GM13976 (cell line): ENCODE measurements around the gene ARHGDIA.

Source experiments
- DNase-seq: peaks from one replicate; pipeline ENCODE4 v3.0.0; 2012; ENCODE audit warnings: low spot score
- in situ Hi-C: fragments of 300-500 bp; cut with MboI; formaldehyde crosslinking; loops from one replicate; pipeline ENCODE4 v1.12.0; 2022; ENCODE audit warnings: low sequenced_read_pairs, mixed read lengths, inconsistent platforms; ENCODE audit not compliant: unreplicated experiment
- TF ChIP-seq, protein P1 (sequence below): IDR thresholded peaks from 2 replicates; pipeline ENCODE4 v1.5.1; 2012; ENCODE audit warnings: borderline replicate concordance, mild to moderate bottlenecking; ENCODE audit not compliant: insufficient read depth; ENCODE audit errors: extremely low read depth, missing control alignments, control extremely low read depth

ARHGDIA gene

DNA sequence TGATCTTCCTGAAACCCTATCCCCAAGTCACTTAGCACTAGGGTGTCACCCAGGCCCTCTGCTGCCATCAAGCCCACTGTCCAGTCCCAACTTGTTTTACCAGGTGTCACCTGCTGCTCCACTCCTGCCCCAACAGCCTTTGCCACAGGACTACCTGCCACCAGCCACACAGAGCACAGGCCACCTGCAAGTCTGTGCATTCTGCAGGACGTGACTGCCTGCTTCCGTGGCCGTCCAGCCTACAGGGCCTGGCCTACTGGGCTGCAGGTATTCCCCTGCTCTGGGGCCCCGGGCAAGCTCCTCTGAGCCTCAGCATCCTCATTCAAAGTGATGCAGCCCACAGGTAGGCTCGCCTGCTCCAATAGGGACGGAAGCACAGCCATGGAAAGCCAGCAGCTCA lies 41.3 kb downstream of the ARHGDIA start:
- DNase-seq: no peak
- in situ Hi-C loops: no loop called here
- TF ChIP-seq, protein P1, sequence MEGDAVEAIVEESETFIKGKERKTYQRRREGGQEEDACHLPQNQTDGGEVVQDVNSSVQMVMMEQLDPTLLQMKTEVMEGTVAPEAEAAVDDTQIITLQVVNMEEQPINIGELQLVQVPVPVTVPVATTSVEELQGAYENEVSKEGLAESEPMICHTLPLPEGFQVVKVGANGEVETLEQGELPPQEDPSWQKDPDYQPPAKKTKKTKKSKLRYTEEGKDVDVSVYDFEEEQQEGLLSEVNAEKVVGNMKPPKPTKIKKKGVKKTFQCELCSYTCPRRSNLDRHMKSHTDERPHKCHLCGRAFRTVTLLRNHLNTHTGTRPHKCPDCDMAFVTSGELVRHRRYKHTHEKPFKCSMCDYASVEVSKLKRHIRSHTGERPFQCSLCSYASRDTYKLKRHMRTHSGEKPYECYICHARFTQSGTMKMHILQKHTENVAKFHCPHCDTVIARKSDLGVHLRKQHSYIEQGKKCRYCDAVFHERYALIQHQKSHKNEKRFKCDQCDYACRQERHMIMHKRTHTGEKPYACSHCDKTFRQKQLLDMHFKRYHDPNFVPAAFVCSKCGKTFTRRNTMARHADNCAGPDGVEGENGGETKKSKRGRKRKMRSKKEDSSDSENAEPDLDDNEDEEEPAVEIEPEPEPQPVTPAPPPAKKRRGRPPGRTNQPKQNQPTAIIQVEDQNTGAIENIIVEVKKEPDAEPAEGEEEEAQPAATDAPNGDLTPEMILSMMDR: no peak

DNA sequence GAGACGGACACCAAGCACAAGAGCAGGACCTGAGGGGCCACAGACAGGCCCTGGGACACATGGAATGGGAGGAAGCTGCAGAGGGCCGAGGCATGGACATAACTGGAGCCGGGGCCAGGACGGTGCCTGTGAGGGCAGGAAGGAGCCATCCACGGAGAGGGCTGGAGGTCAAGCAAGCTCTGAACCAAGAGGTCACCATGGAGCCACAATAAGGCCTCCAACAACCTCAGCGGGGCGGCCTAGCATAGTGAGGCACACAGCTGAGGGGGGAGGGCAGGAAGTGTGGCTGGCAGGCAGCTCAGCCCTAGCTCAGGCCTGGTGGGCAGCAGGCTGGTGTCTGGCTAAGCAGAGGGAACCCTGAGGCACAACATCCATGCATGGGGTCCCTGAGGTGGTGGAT lies 42.5 kb downstream of the ARHGDIA start:
- TF ChIP-seq, protein P1: no peak
- no peak for DNase-seq
- in situ Hi-C loops: no loop called here

DNA sequence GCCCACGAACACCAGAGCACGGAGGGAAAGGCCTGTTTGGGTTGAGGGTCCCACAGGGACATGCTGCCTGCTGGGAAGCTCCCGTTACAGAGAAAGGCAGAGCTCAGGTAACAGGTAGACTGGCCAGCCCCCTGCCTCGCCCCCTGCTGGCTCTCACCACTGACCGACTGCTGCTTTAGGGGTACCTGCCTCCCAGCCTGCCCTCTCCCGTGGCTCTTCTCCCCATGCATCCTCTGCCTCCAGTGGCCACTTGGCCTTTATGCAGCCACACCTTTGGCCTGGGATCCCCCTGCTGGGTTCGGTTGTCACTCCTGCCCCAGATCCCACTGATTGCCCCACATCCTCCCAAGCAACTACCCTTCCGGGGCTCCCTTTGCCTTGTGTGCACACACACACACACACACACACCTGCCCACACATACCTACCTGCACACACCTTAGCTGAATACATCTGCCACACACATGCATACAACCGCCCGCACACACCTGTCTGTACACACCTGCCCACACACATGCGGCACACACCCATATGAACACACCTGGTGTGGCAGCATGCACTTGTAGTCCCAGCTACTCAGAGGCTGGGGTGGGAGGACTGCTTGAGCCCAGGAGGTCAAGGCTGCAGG lies 45.2 kb downstream of the ARHGDIA start:
- no peak for DNase-seq
- TF ChIP-seq, protein P1: no peak
- in situ Hi-C loops: no loop called here

DNA sequence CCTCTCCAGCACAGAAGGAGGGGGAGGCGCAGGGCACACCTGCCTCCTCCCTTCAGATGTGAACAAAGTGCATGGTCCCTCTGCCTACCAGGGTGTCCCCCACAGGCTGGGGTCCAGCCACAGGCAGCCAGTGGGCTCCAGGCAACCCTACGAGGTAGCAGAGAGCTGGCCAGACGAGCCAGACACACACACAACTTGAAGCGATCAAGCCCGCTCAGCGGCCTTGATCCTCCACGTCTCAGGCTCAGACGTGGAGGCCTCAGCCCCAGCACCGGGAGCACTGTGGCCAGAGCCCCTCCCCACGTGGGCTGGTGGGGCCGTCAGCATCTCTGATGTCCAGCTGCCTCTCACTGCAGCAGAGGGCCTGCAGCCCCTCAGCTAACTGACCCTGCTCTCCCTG lies 46.5 kb downstream of the ARHGDIA start:
- in situ Hi-C loops: no loop called here
- TF ChIP-seq, protein P1: no peak
- no peak for DNase-seq

DNA sequence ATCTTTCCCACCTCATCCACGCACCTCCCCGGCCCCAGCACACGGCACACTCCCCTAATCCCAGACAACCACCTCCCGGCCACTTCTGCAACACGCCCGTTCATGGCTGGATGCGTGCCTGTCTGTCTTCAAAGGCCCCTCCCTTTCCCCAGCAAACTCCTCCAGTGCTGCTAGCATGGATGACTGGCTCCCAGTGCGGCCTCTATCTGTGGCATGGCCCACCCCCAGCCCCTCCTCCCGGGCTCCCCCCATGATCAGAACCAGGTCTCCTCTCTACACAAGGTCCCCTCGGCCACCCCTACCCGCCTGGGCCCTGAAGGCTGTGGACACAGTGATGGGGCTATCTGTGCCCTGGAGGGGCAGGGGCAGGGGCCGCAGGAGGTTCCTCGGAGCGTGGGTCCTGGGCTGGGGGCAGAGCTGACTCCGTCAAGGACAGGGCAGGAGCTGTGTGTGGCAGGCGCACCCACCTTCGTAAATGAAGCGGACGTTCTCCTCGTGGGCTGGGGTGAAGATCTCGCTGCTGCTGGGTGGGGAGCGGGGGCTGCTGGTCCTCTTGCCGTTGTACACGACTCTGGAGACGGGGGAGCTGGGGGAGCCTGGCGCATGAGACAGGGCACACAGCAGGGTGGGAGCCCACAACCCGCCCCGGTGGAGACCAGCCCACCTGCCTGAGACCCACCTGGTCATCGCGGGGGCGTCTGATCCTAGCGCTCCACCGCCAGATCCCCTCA lies 47.2 kb downstream of the ARHGDIA start:
- no peak for DNase-seq
- TF ChIP-seq, protein P1: no peak
- in situ Hi-C loops: no loop called here

DNA sequence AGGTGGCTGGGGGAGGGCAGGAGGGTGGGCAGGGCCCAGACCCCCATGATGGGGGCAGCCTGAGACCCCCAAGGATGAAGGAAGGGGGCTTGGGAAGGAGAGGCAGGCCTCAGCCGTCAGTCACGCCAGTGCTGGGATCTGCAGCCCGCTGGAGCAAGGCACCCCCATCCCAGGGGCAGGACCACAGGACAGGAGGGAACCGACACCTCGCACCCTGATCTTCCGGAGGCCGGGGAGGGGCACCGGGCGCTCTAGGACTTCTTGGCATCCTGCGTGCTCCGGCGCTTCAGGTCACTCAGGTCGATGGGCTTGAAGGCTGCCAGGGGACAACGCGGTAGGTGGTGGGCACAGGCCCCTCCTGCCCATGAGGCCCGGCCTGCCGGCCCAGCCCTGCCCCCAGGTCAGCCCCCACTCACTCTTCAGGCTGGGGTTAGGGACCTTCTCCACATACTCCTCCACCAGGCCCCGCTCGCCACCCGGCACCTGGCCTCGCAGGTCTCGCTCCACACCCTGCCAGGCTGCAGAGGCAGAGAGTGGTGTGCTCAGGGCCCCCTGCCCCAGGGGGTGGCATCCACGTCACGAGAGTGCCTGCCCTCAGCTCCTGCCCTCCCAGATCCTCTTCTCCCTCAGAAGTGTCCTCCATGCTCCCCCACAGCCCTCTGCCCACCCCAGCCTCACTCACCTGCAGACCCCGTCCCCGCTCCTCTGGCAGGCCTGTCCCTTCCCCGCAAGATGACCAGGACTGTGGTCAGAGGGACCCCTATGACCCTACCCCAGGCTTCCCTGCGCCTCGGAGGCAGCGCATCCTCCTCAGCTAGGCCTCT lies 47.9 kb downstream of the ARHGDIA start:
- in situ Hi-C loops: no loop called here
- no peak for DNase-seq
- TF ChIP-seq, protein P1: no peak
